ENCODE measurements around the gene PLEKHN1.

Gene PLEKHN1

GRCh38 chr1:938088-938683 is 28.1 kb upstream of the PLEKHN1 start:
- DNase-seq: peak; percentile 60
- H3K9me3 ChIP-seq: no peaks in the 10 kb centered on the region
- peaks cover 10% of the 10 kb centered on the region for H3K36me3 ChIP-seq
- peak; percentile 62 for TF ChIP-seq CTCF (IDR thresholded peaks at IDR 0.05; ENCODE audit: low read depth, low read length)
- peaks cover 61% of the 10 kb centered on the region for H3K4me1 ChIP-seq
- H3K4me3 ChIP-seq (ENCODE audit: low read depth, low read length): no peak overlapping the region
- peaks cover 5% of the 10 kb centered on the region; the same call in 1 of the 2 replicates for H3K27me3 ChIP-seq

- Histone ChIP-seq H3K36me3 (peaks cover 10% of the 10 kb centered on the region), H3K9me3 (no peaks in the 10 kb centered on the region), H3K4me3 (ENCODE audit: low read depth, low read length) (no peak overlapping the region), H3K4me1 (peaks cover 61% of the 10 kb centered on the region), H3K27me3 (peaks cover 5% of the 10 kb centered on the region; the same call in 1 of the 2 replicates)
- TF ChIP-seq CTCF (IDR thresholded peaks at IDR 0.05; ENCODE audit: low read depth, low read length): peak; percentile 16; the same call in 1 of the 2 replicates
- DNase-seq: no peak
Observed at GRCh38 chr1:938711-939489, 27.4 kb upstream of the PLEKHN1 start.

- TF ChIP-seq CTCF (IDR thresholded peaks at IDR 0.05; ENCODE audit: low read depth, low read length): no peak
- Histone ChIP-seq H3K27me3 (peaks cover 5% of the 10 kb centered on the region; the same call in 1 of the 2 replicates), H3K4me1 (peaks cover 63% of the 10 kb centered on the region), H3K9me3 (no peaks in the 10 kb centered on the region), H3K36me3 (peaks cover 10% of the 10 kb centered on the region), H3K4me3 (ENCODE audit: low read depth, low read length) (no peak overlapping the region)
- no peak for DNase-seq
Observed at GRCh38 chr1:939511-940106, 26.7 kb upstream of the PLEKHN1 start.

- TF ChIP-seq CTCF (IDR thresholded peaks at IDR 0.05; ENCODE audit: low read depth, low read length): no peak
- Histone ChIP-seq H3K27me3 (0 out of 2 replicates have a peak, but pooled peaks cover under 1% of the 10 kb centered on the region), H3K4me1 (peaks cover 63% of the 10 kb centered on the region)
Observed at GRCh38 chr1:940107-941014, 25.9 kb upstream of the PLEKHN1 start.

GRCh38 chr1:941015-941587 is 25.2 kb upstream of the PLEKHN1 start:
- Histone ChIP-seq H3K27me3 (no peaks in the 10 kb centered on the region), H3K4me3 (ENCODE audit: low read depth, low read length) (peak overlapping the region; percentile 47), H3K4me1 (peaks cover 67% of the 10 kb centered on the region), H3K36me3 (peaks cover 23% of the 10 kb centered on the region), H3K9me3 (no peaks in the 10 kb centered on the region)
- TF ChIP-seq CTCF (IDR thresholded peaks at IDR 0.05; ENCODE audit: low read depth, low read length): no peak
- no peak for DNase-seq

More at GRCh38 chr1:940107-941014, 25.9 kb upstream of the PLEKHN1 start:
- peaks cover 15% of the 10 kb centered on the region for H3K36me3 ChIP-seq
- DNase-seq: peak; percentile 86
- no peaks in the 10 kb centered on the region for H3K9me3 ChIP-seq
- peak overlapping the region; percentile 47 for H3K4me3 ChIP-seq (ENCODE audit: low read depth, low read length)
